T-helper 17 cell (primary cell): ENCODE data around the gene RPN2. TPM values are rescaled to one million over a fixed set of nuclear protein-coding genes. Genes with fewer than 3 reads are reported as not detected.
A peak's percentile ranks its signal among the peaks of the same experiment; 100 is the strongest.

ENCODE experiments used
- ATAC-seq: fragments of 150-1000 bp; cut with Tn5 transposase; 2 replicates; pipeline ENCODE4 v1.10.0; 2021; ENCODE audit warnings: mild to moderate bottlenecking, moderate library complexity
- DNase-seq, 3 donors: peaks; one replicate each; pipeline versions ENCODE4 v3.0.0 to v3.0.0-alpha.2; 2020 to 2021
- H3K9me3 ChIP-seq: one replicate; pipeline ENCODE4 v1.7.0; 2013; ENCODE audit warnings: low read length, mild to moderate bottlenecking; ENCODE audit not compliant: control insufficient read depth, poor library complexity, severe bottlenecking
- H3K27ac Mint-ChIP-seq: one replicate; pipeline ENCODE4 v1.8.0; 2022; ENCODE audit warnings: mild to moderate bottlenecking, moderate library complexity, mixed read lengths
- H3K27me3 Mint-ChIP-seq: one replicate; pipeline ENCODE4 v1.8.0; 2022; ENCODE audit warnings: mixed read lengths
- H3K36me3 Mint-ChIP-seq: one replicate; pipeline ENCODE4 v1.8.0; 2022; ENCODE audit warnings: low read depth, mixed read lengths
- H3K4me1 Mint-ChIP-seq: one replicate; pipeline ENCODE4 v1.8.0; 2022; ENCODE audit warnings: mild to moderate bottlenecking, mixed read lengths
- H3K4me3 Mint-ChIP-seq: one replicate; pipeline ENCODE4 v1.8.0; 2022; ENCODE audit warnings: mild to moderate bottlenecking, moderate library complexity, mixed read lengths
- total RNA-seq, 4 donors: library from RNA in 2 of 4; stranded (reverse) in 2 of 4; gene quantifications; one replicate each; pipeline ENCODE4 v1.2.3 and lab custom pipeline; 2022 to 2026

Gene RPN2
- total RNA-seq, 2 donors from 2014 or later = 107 to 120 TPM

DNA sequence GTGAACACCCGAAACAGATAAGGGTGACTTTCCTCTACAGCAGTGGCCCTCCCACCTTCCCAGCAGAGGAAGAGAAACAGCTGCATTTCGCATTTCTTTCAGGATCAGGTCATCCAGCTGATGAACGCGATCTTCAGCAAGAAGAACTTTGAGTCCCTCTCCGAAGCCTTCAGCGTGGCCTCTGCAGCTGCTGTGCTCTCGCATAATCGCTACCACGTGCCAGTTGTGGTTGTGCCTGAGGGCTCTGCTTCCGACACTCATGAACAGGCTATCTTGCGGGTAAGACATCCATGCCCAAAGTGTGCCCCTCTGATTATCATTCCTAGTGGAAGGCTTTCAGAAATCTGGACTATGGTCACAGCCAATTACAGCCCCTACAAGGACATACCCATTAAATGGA lies 28.0 kb downstream of the RPN2 start:
- DNase-seq (no peak), ATAC-seq (no peak)
- H3K4me1 Mint-ChIP-seq = peaks cover 6% of the 10 kb centered on the region
- H3K27me3 Mint-ChIP-seq = no peaks in the 10 kb centered on the region
- H3K36me3 Mint-ChIP-seq = peaks cover 8% of the 10 kb centered on the region
- H3K4me3 Mint-ChIP-seq = no peak overlapping the region
- H3K27ac Mint-ChIP-seq = no peak overlapping the region
- no peaks in the 10 kb centered on the region for H3K9me3 ChIP-seq

DNA sequence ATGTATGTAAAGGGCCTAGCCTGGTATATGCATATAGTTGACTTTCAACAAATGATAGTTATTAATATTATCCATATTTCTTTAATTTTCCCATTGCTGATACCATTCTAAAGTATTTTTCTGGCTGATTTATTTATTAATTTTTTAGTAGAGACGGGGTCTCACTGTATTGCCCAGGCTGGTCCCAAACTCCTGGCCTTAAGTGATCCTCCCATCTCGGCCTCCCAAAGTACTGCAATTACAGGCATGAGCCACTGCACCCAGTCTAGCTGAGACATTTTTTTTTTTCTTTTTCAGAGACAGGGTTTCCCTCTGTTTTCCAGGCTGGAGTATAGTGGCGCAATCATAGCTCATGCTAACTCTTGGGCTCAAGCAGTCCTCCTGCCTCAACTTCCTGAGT lies 30.1 kb downstream of the RPN2 start:
- H3K9me3 ChIP-seq = no peaks in the 10 kb centered on the region
- Mint-ChIP-seq H3K36me3 (peaks cover 8% of the 10 kb centered on the region), H3K4me3 (no peak overlapping the region), H3K27ac (no peak overlapping the region), H3K4me1 (peaks cover 7% of the 10 kb centered on the region), H3K27me3 (no peaks in the 10 kb centered on the region)
- DNase-seq = no peak
- ATAC-seq = no peak

DNA sequence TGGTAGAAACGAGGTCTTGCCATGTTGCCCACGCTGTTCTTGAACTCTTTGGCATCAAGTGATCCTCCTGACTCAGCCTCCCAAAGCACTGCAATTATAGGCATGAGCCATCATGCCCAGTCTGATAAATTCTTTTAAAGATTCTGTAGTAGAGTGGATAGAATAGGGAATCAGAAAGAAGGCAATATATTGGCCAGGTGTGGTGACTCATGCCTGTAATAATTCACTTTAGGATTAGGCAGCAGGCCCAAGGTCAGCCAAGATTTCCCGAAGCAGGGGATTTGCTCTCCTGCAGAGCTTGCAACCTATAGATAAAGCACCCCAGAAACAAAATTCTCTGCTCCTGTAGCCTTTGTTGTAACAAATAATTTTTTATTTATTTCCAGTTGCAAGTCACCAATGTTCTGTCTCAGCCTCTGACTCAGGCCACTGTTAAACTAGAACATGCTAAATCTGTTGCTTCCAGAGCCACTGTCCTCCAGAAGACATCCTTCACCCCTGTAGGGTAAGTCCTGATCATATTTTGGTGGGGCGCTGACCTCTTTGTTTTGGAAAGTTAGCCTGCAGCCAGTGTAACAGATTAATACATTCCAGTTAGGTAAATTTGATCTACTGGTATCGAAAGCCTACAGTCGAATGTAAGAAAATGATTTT lies 30.7 kb downstream of the RPN2 start:
- ATAC-seq (no peak), DNase-seq (no peak)
- no peak overlapping the region for H3K27ac Mint-ChIP-seq
- H3K9me3 ChIP-seq = no peaks in the 10 kb centered on the region
- H3K27me3 Mint-ChIP-seq = no peaks in the 10 kb centered on the region
- H3K4me1 Mint-ChIP-seq = peaks cover 8% of the 10 kb centered on the region
- H3K4me3 Mint-ChIP-seq = no peak overlapping the region
- peaks cover 7% of the 10 kb centered on the region for H3K36me3 Mint-ChIP-seq

DNA sequence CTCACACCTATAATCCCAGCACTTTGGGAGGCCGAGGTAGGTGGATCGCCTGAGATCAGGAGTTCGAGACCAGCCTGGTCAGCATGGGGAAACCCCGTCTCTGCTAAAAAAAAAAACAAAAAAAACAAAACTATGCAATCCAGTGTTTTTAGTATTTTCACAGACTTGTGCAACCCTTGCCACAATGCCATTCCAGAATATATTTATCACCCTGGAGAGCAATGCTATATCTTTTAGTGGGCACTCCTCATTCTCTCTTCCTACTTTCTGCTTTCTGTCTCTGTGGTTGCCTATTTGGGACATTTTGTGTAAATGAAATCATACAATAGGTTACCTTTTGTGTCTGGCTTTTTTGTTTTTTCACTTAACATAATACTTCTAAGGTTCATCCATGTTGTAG lies 39.3 kb downstream of the RPN2 start:
- no peaks in the 10 kb centered on the region for H3K9me3 ChIP-seq
- Mint-ChIP-seq H3K27ac (no peak overlapping the region), H3K4me3 (no peak overlapping the region), H3K27me3 (no peaks in the 10 kb centered on the region), H3K4me1 (peaks cover 7% of the 10 kb centered on the region), H3K36me3 (peaks cover 11% of the 10 kb centered on the region)
- DNase-seq (no peak), ATAC-seq (no peak)

DNA sequence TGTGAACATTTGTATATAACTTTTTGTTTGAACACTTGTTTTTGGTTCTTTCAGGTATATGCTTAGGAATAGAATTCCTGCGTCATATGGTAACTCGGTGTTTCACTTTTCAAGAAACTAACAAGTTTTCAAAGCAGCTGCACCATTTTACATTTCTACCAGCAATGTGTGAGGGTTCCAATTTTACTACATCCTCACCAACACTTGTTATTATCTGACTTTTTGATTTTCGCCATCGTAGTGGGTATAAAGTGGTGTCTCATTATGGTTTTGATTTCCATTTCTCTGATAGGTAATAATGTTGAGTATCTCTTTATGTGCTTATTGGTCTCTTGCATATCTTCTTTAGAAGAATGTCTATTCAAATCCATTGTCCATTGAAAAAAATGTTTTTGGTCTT lies 39.8 kb downstream of the RPN2 start:
- ATAC-seq = no peak
- Mint-ChIP-seq H3K27ac (no peak overlapping the region), H3K27me3 (no peaks in the 10 kb centered on the region), H3K36me3 (peaks cover 13% of the 10 kb centered on the region), H3K4me3 (no peak overlapping the region), H3K4me1 (peaks cover 7% of the 10 kb centered on the region)
- H3K9me3 ChIP-seq = no peaks in the 10 kb centered on the region
- no peak for DNase-seq

DNA sequence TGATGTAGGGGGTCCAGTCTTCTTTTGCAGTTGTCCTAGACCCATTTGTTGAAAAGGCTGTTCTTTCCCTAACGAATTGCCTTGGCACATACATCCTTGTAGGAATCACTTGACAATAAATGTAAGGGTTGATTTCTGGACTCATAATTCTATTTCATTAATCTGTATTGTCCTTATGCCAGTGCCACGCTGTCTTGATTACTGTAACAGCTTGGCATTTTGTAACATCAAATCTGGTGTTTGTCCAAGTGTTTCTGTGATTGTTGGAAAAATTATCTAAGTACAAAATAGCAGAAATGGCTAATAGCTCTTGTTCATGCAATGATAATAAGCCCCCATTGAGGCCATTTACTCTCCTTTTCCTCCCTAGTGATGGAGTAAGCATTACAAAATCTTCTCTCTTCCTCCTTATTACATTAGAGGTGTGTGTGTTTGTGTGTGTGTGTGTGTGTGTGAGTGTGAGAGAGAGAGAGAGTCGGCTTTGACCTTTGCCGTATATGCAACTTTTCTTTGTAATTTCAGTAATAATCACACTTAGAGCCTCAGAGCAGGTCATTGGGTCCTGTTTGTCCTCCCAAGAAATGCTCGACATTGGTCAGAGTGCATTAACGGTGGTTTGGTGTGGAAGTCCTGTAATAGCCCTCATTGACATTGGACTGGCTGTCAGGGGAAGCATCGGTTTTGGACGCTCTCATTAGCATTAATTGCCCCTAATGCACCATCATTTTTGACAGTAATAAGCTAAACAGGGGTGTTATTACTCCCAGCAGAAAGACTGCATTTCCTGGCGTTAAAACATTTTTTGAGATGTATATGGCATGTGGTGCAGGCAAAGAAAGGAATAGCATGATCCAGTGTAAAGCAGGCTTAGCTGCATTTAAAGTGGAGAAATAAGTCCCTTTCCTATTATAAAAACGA lies 40.9 kb downstream of the RPN2 start:
- DNase-seq (no peak), ATAC-seq (no peak)
- H3K9me3 ChIP-seq = no peaks in the 10 kb centered on the region
- Mint-ChIP-seq H3K27me3 (no peaks in the 10 kb centered on the region), H3K36me3 (peaks cover 13% of the 10 kb centered on the region), H3K4me3 (no peak overlapping the region), H3K4me1 (peaks cover 4% of the 10 kb centered on the region), H3K27ac (no peak overlapping the region)

DNA sequence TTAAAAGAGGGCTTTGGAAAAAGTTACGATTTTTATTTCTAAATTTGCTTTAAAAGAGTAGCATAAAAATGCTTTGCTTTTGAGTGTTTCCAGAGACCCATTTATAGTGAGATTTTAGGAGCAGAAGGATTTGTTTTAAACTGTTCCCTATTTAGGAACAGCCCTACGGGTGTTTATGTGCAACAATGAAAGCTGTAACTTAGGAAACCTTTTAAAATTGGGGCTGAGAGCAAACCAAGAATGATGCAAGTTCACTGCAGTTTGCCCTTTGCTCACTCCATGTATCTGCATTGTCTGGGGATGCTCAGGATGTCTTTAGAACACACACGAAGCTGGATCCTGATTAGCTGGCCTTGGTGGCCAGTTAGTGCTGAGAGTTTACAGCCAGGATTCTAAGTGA lies 41.6 kb downstream of the RPN2 start:
- H3K4me1 Mint-ChIP-seq = peaks cover under 1% of the 10 kb centered on the region
- H3K9me3 ChIP-seq = no peaks in the 10 kb centered on the region
- no peaks in the 10 kb centered on the region for H3K27me3 Mint-ChIP-seq
- ATAC-seq = no peak
- H3K36me3 Mint-ChIP-seq = peaks cover 9% of the 10 kb centered on the region
- no peak overlapping the region for H3K27ac Mint-ChIP-seq
- no peak for DNase-seq
- no peak overlapping the region for H3K4me3 Mint-ChIP-seq

DNA sequence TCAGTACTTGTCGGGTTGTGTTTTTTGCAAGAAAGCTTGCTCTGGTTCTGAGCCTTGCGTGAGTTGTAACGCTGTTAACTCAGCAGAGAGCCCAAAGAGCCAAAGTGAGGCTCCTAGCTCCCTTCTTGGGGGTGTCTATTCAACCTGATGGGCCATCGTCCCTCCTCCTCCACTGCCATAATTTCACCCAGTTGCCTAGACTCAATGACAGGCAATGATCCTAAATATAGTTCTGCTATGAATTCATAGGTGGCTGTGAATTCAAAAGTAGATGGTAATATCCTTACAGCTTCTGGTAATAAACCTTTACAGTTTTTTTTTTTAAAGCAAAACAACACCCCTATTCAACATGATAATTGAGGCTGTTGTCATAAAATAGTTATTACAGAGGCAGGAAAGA lies 43.0 kb downstream of the RPN2 start:
- ATAC-seq = no peak
- no peak overlapping the region for H3K4me3 Mint-ChIP-seq
- peaks cover 6% of the 10 kb centered on the region for H3K36me3 Mint-ChIP-seq
- H3K27ac Mint-ChIP-seq = no peak overlapping the region
- H3K4me1 Mint-ChIP-seq = no peaks in the 10 kb centered on the region
- no peak for DNase-seq
- H3K9me3 ChIP-seq = no peaks in the 10 kb centered on the region
- H3K27me3 Mint-ChIP-seq = no peaks in the 10 kb centered on the region

DNA sequence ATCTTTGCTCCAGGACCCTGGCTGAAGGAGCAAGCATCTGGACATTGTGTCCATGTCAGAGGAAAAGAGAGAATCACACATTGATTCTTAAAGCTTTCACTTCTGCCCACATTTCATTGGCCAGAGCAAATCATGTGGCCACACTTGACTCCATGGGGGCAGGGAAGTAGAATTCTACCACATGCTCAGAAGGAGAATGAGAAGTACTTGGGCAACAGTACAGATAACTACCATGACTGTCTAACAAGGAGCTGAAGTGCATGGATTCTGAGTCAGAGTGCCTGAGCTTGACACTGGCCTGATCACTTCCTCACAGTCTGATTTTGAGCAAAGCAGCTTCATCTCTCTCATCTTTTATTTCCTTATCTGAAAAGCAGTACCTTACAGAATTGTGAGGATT lies 43.9 kb downstream of the RPN2 start:
- Mint-ChIP-seq H3K27ac (no peak overlapping the region), H3K4me3 (no peak overlapping the region), H3K36me3 (peaks cover 6% of the 10 kb centered on the region), H3K27me3 (no peaks in the 10 kb centered on the region), H3K4me1 (no peaks in the 10 kb centered on the region)
- DNase-seq = no peak
- no peaks in the 10 kb centered on the region for H3K9me3 ChIP-seq
- peak; percentile 36 for ATAC-seq

DNA sequence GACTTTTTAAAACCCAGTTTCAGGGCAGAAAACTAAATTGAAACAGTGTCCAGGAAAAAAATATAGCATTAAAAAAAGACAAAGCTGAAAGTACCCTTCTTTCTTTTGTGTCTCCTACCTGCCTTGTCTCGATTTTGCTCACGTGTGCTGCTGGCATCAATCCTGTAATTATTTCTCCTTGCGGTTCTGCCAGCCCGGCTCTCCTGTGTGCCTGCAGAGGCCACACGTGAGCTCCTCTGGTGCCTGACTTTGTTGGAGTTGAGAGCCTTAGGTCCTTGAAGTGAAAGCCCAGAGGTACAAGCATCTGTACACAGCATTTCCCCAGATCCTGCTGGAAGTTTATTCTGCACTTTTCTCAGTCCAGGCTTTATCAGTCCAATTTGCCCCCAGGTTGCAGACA lies 46.0 kb downstream of the RPN2 start:
- ATAC-seq (no peak), DNase-seq (no peak)
- Mint-ChIP-seq H3K4me1 (peaks cover 2% of the 10 kb centered on the region), H3K36me3 (peaks cover 10% of the 10 kb centered on the region), H3K27ac (no peak overlapping the region), H3K27me3 (no peaks in the 10 kb centered on the region), H3K4me3 (no peak overlapping the region)
- H3K9me3 ChIP-seq = no peaks in the 10 kb centered on the region

DNA sequence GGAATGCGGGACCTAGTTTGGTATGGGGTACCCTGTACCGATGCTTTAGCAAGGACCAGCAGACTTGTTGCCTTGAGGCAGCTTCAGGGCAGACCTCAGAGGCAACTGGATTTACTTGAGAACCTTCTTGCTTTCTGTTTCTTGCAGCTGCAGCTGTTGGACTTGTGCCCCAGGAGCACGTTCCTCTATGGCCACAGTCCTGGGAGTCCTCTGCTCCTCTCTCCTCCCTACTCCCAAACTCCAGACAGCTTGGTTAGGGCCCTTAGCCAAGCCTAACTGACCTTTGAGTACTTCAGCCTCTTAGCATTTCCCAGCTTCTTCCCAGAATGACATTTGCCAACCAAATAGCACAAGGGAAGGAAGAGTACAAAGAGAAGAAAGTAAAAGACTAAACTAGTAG lies 47.8 kb downstream of the RPN2 start:
- ATAC-seq = no peak
- H3K36me3 Mint-ChIP-seq = peaks cover 12% of the 10 kb centered on the region
- H3K27ac Mint-ChIP-seq = no peak overlapping the region
- H3K27me3 Mint-ChIP-seq = no peaks in the 10 kb centered on the region
- no peak overlapping the region for H3K4me3 Mint-ChIP-seq
- no peak for DNase-seq
- H3K4me1 Mint-ChIP-seq = peaks cover 2% of the 10 kb centered on the region
- H3K9me3 ChIP-seq = no peaks in the 10 kb centered on the region

DNA sequence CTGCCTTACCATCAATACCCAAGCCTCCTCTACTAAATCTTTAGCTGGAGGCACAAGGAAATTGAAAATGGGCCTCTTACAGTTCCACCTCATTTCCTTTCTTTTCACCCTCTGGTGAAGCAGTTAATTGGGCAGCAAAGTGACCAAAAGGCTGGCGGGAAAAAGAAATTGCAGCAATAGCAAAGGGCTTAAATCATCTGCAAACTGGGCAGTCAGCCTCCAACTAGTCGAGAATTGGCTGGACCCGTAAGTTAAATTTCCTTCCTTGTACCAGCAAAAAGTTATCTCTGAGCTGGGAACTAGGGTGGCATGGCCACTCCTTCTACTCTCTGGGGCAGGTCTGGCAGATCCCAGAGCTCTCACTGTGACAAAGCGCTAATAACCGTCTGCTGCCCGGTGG lies 49.0 kb downstream of the RPN2 start:
- DNase-seq (no peak), ATAC-seq (no peak)
- no peaks in the 10 kb centered on the region for H3K27me3 Mint-ChIP-seq
- H3K27ac Mint-ChIP-seq = no peak overlapping the region
- no peak overlapping the region for H3K4me3 Mint-ChIP-seq
- H3K36me3 Mint-ChIP-seq = peaks cover 16% of the 10 kb centered on the region
- H3K9me3 ChIP-seq = no peaks in the 10 kb centered on the region
- H3K4me1 Mint-ChIP-seq = peaks cover 2% of the 10 kb centered on the region

DNA sequence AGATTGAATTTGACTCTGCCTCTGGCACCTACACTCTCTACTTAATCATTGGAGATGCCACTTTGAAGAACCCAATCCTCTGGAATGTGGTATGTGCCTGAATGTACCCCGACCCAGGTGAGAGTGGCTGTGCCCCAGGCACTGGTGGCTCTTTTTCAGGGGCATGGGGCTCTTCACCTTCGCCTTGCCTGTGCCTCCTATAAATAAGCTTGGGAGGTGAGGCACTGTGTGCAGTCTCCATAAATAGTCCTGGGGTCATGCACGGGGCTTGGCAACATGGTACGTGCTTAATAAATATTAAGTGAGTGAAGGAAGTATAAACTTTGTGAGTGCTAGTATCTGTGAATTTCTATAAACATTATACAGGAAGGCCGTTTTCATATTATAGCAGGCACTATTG lies 49.5 kb downstream of the RPN2 start:
- DNase-seq = no peak
- Mint-ChIP-seq H3K4me3 (no peak overlapping the region), H3K4me1 (peaks cover 2% of the 10 kb centered on the region), H3K36me3 (peaks cover 15% of the 10 kb centered on the region), H3K27ac (no peak overlapping the region), H3K27me3 (no peaks in the 10 kb centered on the region)
- no peak for ATAC-seq
- H3K9me3 ChIP-seq = no peaks in the 10 kb centered on the region

DNA sequence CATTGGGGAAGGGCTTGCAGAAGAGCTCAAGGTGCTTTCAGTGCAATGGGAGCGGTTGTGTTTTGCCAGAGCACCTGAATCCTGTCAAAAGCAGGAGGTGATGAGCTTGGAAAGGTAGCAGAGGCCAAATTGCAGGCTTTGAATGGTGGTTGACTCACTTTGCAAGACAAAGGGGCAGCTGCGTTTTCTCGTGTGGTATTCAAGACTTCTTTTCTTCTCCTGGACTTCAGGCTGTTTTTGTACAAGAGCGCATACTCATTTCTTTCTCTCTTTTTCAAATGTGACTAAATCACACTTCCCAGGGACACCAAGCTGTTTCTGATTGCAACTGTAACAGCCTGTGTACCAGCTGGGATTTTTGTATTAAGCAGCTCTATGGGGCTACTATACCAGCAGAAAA lies 50.2 kb downstream of the RPN2 start:
- ATAC-seq (no peak), DNase-seq (no peak)
- H3K27ac Mint-ChIP-seq = no peak overlapping the region
- H3K36me3 Mint-ChIP-seq = peaks cover 16% of the 10 kb centered on the region
- H3K9me3 ChIP-seq = no peaks in the 10 kb centered on the region
- H3K27me3 Mint-ChIP-seq = no peaks in the 10 kb centered on the region
- H3K4me3 Mint-ChIP-seq = no peak overlapping the region
- H3K4me1 Mint-ChIP-seq = peaks cover 2% of the 10 kb centered on the region
